SIG-M5 treated with dmso at 0.1 percent for 504 hours (cell line): ENCODE measurements around the gene GALNT18.

Experiments
- DNase-seq: peaks from one replicate; lab custom pipeline; 2025; ENCODE audit not compliant: unreplicated experiment; lab: John Stamatoyannopoulos, UW

Gene GALNT18

GRCh38 chr11:11588891-11589290 lies 32.9 kb downstream of the GALNT18 start:
- DNase-seq = no peak

DNA sequence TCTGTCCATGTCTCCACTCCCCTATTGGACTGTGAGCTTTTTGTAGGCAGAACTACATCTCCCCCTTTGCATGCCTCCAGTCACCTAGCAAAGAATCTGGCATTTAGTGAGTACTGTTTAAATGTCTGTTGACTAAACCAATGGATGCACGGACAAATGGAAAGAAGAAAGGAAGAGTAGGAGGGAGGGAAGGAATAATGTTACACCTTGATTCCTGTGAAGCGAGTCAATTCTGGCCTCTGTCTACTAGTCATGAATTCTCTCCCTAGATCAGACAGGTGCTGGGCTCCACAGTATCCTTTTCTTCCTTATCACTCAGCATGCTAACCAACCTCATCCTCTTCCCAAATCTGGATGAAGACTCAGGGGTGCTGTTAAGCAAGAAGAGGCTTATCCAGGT lies 33.6 kb downstream of the GALNT18 start:
- no peak for DNase-seq

GRCh38 chr11:11587122-11587521 lies 34.7 kb downstream of the GALNT18 start:
- no peak for DNase-seq

GRCh38 chr11:11586465-11586864 lies 35.3 kb downstream of the GALNT18 start:
- no peak for DNase-seq

- DNase-seq = no peak
Observed at GRCh38 chr11:11584937-11585336, 36.9 kb downstream of the GALNT18 start.

DNA sequence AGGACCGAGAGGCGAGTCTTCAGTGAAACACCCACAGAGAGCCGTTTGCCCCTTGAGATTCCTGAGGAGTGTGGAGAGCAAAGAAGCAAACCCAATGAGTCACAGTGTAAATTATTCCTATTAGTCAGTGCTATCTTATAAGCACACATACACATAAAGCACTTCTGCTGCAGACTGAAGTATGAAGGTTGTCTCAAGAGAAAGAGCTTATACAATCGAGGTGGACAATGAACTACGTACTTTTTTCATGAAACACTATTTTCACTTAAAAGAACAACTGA lies 37.3 kb downstream of the GALNT18 start:
- no peak for DNase-seq

- DNase-seq = no peak
Observed at GRCh38 chr11:11583801-11584529, 37.8 kb downstream of the GALNT18 start.

DNA sequence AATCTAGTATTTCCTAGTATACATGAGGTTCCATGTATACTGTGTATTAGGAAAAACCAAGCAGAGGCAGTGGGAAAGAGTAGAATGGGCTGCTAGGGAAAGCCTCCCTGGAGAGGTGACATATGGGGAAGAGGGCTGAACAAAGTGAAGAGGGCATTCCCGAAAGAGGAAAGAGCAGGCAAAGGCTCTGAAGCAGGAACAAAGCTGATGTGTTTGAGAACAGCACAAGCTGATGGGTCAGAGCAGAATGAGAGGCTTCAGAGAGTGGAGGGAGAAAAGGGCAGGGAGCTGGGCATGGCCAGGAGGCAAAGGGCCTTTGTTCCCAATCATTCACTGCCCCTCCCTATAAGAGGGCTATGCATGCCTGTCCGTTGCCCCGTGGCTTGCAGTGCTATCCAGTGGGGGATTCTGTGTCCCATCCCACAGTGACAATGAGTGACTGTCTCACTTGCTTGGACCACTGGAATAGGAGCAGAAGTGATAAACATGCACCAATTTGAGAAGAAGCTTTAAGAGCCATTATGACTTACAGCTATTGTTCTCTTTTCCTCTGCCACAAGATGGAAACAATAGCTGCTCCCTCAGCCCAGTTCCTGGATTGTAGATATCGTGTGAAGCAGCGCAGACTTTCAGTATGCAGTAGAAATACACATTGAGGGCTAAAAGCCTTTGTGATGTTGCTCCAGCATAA lies 39.6 kb downstream of the GALNT18 start:
- DNase-seq = no peak

- no peak for DNase-seq
Observed at GRCh38 chr11:11581481-11581880, 40.3 kb downstream of the GALNT18 start.

- no peak for DNase-seq
Observed at GRCh38 chr11:11580841-11581411, 40.9 kb downstream of the GALNT18 start.

DNA sequence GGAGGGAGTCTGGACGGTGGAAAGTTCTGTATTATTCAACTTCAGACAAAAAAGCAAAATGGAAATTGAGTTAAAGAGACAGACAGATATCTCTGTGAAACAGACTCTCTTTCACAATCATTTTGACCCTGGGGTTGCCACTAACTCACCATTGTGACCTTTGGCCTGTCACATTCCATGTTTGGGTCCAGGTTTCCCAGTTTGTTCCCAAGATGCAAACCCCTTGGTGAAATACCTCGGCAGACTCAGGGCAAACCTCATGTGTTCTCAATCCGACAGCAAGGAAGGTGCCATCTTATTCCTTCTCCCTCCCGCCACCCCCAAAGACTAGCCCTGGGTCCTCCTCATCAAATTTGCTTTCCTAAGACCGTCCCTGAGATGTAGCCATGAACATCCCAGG lies 41.8 kb downstream of the GALNT18 start:
- no peak for DNase-seq

DNA sequence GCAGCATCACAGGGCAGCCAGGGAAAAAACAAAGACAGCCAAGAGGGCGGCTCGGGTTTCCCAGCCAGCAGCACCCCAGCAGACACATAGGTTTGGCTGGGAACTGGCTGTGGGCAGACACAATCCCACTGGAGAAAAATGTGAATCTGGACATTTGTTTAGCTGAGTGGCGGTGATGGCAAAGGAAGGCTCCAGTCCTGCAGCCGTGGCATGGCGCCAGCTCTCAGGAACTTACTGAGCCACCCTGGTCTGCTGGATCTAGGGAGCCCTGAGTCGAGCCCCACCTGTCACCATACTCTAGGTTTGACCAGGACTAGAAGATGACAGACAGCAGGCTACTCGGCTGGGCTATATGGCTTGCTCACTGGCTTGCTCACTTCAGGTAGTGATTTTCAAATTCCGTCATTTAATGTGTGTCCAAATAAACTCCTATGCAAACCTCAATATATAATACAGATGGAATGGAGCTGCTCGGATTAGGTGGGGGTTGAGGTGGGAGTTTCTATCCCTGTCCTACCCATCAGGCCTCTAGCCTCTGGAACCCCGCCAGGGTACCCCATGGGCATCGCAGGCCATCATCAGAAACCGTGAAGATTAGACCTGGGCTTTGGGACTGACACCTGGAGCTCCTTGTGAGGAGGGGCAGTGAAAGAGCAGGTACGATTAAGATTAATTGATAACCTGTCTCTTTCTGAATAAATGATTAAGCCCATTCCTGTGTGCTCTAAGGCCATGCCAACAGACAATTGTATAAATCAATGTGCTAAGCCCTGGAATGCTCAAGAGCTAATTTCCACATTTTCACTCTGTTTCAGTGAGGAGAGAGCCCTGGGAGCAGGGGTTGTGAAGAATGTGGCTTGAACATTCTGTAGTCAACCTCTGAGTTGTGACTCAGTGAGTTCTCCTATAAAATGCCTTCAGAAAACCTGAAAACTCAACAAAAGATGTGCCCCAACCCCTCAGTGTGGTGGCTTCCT lies 42.5 kb downstream of the GALNT18 start:
- DNase-seq = no peak

GRCh38 chr11:11577932-11578911 lies 43.6 kb downstream of the GALNT18 start:
- no peak for DNase-seq

- DNase-seq = no peak
Observed at GRCh38 chr11:11577251-11577855, 44.5 kb downstream of the GALNT18 start.

DNA sequence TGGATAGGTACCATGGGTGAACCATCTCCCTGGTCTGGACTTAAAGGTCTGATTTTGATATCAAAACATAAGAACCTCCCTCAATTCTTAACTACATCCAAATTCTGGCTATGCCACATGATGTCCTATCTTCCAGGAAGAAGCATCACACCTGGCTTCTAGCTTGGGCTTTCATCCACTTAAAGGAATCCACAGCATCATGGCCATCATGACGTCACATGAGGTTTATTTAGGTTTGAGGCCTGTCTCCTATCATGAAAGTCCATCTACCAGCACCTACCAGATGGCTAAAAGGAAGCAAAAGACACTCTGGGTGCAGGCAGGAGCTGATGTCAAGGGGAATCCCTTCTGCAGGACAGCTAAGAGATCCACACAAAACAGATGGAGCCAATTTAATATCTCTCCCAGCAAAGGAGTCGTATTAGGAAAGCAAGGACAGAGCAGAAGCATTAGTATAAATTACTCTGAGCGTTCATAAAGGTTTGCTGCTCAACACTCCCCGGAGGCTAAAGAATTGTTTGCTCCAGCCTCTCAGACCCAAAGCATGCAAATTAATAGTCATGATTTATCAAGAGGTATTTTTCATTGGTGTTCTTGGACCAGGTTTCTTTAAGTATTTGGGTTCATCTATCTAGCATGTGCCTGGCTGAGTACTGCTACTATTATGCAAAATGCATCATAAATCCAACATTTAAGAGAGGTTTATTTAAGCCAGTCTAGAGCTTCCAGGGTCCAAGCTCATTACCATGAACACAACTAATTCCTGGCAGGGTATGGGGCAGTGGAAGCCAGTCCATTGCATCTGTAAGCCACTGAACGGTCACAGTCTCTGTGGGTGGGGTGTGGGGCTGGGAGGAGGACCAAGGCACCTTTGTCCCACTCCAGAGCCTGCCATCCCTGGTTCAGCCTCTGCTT lies 47.2 kb downstream of the GALNT18 start:
- DNase-seq = no peak

DNA sequence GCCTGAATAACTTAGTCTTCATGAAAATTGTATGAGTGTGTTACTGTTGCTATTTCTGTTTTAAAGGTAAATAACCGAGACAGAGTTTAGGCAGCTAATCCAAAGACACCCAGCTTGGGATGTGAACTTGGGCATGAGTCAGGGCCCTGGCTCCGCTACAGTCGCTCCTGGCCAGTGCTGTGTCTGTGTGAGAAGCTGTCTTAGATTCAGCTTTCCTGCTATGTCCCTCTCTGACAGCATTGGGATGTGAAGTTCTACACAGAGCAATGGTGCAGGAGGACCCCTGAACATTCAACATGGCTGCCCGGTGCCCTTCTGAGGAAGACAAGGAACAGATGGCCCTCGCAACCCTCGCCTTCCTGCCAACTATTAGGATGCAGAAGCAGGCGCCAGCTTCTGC lies 49.4 kb downstream of the GALNT18 start:
- DNase-seq = no peak

DNA sequence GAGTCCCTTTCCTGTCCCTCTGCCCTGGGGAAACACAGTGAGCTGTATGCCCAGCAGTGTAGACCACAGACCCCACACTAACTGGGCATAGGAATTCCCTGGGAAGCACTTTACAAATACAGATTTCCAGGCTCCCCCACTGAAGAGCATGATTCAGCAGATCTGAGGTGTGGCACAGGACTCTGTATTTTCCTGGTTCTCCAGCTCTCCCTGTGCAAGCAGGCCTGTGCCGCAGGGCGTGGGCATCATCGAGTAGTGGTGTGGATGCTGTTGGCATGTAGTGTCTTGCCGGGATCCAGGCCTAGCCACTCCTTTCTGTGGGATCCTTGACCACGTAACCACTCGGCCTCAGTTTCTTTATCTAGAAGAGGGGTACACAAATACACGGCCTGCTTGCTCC lies 49.9 kb downstream of the GALNT18 start:
- DNase-seq = no peak

DNA sequence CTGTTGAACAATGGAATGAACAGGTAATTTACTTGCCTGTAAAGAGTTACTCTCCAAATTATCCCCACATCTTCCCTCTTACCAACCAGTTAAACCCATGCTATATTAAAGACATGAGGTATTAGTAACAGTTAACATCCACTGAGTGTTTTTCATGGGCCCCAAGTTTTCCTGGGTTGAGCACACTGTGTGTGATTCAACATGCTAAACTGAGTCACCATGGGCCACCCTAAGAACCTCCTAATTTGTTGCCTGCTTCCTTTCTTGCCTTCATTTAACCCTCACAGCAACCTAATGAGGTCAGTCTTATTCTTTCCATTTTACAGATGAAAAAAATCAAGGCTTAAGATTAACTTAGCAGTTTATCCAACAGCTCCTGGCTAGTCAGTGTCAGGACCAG lies 51.0 kb downstream of the GALNT18 start:
- no peak for DNase-seq

DNA sequence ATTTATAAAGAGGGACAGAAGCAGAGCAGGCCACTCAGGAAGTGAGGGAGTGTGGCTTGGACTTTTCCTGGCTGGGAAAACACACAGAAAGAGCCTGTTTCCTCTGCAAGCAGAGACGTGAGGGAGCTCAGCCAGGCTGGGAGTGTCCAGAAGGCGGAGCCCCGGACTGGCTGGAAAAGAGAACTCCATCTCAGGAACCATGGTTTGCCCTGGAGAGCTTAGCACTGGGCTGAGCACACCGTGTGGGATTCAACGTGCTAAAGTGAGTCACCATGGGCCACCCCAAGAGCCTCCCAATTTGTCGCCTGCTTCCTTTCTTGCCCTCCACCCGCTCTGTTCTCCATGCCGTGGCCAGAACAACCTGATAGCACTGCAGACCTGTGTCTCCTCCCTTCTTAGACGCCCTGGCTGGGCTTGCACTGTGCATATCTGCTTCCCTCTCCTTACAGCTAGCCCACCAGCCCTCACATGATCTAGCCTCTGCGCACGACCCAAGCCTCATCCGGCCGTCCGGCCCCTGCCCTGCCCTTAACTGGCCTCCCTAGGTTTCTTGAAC lies 51.8 kb downstream of the GALNT18 start:
- DNase-seq = no peak
